NCI-H526 treated with DMSO at 0.1 percent for 48 hours (cell line): ENCODE results near the gene RBM22.

Experiments
- DNase-seq: peaks from one replicate; lab custom pipeline; 2025; lab: John Stamatoyannopoulos, UW

The RBM22 gene

DNA sequence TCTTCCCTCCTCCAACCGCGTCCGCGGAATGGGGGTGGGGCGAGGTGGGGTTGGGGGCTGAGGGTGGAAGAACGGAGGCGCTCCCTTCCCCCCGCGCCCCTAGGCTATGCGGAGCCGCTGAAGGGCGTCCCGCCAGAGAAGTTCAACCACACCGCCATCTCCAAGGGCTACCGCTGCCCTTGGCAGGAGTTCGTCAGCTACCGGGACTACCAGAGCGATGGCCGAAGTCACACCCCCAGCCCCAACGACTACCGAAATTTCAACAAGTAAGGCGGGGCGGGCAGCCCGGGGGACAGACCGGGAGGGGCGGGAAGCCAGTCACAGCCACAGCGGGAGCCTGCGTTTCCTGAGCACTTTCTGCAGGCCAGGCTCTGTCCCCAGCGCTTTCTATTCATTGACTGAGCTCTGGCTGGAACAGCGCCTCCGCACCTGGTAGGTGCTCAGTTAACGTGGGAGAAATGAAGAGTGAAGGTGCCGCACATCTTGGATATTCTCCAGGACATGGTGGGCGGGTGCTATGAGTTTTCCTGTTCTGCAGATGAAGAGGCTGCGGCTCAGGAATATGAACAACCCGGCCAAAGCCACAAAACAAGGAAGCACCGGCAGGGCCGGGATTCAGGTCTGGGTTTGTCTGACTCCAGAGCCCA is 28.5 kb downstream of the RBM22 start:
- DNase-seq: no peak

DNA sequence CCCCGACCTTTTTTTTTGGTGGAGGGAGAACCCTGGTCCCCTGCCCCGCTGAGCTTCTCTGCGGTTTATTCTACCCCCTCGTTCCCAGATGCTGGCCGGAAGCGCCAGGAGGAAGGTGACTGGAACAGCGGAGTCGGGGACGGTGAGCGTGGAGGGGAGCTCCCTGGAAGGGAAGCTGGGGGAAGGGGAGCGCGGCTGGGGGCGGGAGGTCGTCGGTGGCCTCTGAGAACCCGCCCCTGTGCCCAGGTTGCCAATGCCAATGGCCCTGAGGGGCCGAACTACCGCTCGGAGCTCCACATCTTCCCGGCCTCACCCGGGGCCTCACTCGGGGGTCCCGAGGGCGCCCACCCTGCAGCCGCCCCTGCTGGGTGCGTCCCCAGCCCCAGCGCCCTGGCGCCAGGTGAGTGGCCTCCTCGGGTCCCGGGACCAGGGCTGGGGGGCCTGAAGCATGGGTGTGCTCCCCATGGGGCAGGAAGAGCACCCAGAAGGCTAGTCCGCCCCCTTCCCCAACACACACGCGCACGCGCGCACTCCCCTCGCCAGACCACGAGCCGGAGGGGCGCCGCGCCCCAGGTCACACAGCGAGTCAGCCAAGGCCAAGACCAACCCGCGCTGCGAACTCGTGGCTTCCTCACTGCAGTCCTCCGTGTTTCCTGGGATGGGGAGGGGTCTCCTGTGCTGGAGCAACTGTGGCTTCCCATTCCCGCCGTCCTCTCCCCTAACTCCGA is 29.2 kb downstream of the RBM22 start:
- DNase-seq: no peak

DNA sequence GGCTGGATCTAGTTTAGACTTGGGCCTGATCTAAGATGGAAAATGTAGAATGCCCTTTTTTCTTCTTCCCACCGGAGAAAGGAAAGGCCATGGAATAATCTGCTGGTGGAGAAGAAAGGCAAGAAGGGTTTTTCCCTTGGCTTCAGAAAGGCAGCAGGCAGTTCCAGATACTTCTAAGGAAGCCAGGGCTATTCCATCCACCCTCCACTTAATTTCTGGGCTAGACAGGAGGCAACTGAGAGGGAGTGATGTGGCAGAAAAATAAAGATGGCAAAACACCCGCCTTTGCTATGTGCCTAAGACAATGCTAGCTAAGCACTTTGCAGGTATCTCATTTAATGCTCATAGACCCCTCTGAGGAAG is 29.9 kb downstream of the RBM22 start:
- no peak for DNase-seq

DNA sequence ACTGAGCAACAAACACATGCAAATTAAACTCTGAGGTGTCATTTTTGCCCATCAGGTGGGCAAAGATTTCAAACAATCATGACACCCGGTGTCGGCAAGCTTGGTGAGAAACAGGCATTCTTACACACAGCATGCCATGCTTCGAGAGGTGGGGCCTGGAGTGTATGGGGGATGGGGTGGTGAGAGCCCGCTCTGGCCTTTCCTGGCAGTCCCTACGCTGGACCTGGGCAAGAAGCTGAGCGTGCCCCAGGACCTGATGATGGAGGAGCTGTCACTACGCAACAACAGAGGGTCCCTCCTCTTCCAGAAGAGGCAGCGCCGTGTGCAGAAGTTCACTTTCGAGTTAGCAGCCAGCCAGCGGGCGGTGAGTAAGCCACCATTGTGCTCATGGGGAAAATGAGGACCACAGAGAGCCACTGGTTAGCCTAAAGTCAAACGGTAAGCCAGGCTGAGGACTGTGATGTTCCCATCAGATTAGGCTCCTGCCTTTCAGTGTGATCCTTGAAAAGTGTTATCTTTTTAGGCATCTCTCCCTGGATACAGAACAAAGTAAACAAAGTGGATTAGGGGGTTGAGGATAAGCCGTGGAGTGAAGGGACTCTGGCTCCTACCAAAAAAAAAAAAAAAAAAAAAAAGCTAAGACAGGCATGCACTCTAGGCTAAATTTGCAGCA is 30.5 kb downstream of the RBM22 start:
- DNase-seq: no peak

DNA sequence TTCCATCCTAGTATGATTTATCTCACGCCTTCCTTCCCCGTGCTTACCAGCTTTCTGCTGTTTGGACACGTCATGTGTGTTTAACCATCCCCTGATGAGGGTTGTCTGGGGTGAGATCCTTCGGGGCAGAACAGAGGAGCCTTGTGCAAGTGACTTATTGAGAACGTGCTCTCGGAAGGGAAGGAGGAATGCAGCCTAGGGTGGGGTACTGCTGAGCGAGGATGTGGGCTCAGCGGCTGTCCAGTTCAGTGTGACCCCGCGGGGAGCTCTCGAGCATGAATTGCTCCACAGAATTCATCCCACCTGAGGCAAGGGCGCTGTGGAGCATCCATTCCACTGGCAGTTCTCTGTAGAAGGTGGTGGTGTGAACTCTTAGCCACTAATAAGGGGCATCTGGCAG is 35.8 kb downstream of the RBM22 start:
- no peak for DNase-seq

DNA sequence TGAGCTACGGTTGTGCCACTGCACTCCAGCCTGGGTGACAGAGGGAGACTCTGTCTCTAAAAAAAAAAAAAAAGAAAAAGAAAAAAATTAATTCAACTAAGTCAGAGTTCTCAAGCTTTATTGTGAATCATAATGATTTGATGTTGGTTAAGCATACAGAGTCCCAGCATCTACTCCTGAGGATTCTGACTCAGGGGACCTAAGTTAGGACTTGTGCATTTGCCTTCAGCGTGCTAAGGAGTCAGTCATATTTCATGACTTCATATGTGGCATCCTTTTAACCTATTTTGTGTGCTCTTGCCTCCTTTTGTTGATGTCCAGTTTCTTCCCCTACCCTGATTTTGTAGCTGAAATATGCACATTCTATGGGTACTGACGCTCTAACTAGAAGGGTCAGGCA is 36.9 kb downstream of the RBM22 start:
- DNase-seq: no peak

DNA sequence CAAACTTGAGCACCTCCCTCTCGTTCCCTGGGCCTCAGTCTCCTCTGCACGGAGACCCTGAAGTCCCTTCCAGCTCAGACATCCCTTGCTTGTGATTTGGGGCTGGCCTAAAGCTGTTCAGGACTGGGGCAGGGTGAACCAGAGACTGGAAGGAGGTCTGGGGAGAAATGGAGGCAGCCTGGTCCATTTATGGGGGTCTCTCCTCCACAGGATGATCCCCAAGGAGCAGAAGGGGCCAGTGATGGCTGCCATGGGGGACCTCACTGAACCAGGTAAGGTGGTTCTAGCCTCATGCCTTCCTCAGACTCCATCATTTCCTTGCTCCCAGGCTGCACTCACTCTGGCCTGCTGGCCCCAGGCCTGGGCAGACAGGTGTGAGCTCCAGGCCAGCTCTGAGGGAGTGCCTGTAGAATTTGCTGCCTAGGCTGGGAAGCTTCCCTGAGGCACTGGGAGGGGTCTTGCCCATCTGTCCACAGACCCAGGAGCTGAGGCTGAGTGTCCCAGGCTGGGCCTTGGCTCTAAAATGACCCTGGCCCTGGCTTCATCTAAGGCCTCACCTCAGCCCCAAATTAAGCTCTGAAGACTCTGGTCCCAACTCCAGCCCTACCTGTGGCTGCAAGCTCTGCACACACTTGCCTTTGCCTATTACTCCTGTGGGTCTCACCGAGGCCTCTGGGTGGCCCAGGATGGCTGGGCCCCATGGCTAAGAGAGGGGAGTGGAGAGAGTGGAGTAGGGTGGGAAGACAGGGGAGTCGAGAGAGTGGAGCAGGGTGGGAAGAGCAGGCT is 37.9 kb downstream of the RBM22 start:
- DNase-seq: no peak

DNA sequence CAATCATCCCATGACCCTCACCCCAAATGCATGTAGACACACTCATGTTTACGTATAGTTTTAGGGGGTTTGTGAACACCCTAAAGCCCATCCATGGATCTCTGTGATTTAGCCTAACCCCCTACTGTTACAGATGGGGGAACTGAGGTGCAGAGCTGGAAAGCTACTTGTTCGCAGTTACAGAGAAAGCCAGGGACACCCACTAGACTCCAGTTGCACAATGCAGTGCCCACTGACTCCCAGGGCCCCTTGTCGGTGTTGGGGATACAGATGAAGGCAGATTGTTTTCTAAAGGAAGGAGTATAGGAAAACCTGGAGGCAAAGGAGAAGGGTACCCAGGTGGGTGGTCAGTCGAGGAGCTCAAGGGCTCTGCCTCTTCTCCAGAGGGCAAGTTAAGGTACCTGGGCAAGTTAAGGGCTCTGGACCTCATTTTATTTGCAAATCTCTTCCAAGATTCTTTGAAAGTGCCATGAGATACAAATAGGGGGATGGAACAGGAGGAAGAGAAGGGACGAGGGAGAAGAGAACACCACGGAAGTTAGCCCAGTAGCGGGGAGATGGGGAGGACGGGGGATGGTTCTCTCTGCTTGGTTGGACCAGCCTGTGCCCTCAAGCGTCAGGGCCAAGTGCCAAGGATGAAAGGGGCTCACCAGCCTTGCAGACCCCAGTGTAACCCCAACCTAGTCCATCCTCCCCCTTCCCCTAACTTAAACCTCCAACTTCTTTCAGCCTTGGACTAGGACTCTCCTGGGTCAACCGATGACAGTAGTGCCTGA is 38.9 kb downstream of the RBM22 start:
- no peak for DNase-seq

DNA sequence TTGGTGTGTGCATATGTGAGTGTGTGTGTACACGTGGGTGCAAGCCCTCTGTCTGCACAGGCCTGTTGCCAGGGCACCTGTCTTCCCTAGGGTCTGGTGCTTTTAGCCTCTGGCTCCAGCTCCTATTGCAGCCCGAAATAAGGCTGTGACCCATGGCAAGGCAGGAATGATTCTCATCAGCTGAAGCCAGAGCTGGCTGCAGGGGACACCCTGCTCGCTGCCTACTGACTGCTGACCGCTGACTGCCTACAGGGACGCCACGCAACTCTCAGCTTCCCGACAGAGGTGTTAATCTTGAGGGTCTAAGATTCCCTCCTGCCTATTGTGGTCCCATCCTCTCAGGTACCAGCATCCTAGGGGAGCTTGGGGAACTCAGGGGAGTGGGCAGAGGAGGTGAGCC is 39.8 kb downstream of the RBM22 start, which contains the start of gene MYOZ3:
Gene MYOZ3 (plus strand): TSS at position 166 of the 400 bp plus-strand sequence. CDS start 1,691 bp downstream, outside the sequence.
- DNase-seq: no peak

DNA sequence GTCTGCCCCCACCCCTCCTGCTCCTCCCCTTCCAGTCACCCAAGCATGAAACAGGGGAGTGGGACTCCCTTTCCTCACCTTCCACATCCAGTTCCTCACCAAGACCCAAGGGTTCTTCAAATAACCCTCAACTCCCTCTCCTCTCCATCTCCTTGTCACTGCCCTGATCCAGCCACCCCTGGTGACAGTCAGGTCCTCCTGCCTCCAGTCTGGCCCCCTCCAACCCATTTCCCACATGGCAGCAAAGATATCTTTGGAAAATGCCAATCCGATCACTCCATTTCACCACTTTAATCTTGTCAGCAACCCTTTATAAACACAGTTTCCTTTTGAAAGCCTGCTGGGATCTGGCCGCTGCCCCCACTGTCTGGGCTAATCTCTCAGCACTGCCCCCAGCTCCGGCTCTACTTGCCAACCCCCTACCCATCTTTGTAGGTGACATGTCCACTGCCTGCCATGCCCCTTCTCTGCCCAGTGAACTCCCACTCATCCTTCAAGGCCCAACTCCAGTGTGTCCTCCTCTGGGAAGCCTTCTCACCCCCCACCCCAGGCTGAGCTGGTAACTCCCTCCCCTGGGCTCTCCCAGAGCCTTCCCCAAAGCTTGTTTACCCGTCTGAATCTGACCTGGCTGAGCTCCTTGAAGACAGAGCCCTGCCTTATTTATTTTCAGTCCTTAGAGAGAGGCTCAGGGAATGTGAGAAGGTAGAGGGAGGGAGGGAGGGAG is 40.6 kb downstream of the RBM22 start:
- no peak for DNase-seq

DNA sequence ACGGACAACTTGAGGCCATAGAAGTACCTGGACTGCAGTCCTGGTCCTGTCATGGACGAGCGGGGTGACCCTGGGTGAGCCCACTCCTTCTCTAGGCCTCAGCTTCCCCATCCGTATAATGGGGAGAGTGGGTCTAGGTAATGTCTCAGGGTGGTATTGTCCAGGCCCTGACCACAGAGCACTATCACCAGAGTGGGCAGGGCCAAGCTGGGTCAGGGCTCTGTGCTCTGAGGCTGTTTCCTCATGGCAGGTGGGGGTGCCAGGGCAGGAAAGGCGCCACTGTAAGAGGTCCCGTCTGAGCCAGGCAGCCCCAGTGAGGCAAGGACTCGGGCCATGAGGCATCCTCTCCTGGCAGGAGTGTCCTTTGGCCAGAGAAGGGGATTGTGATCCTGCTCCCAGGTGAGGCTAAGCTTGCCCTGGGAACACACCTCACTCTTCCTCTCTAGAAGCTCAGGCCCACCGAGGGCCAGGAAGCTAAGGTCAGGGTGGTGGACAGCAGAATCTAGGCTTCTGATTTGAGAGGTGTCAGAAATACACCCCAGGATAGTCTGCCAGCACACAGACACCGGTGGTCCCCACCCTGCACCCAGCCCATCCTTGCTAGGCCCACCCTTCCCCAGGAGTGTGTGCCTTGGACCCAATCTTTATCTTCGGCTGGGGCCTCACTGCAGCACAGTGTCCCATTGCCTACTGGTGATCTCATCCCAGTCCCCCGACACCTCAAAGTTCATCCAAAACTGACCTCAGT is 41.3 kb downstream of the RBM22 start:
- no peak for DNase-seq

DNA sequence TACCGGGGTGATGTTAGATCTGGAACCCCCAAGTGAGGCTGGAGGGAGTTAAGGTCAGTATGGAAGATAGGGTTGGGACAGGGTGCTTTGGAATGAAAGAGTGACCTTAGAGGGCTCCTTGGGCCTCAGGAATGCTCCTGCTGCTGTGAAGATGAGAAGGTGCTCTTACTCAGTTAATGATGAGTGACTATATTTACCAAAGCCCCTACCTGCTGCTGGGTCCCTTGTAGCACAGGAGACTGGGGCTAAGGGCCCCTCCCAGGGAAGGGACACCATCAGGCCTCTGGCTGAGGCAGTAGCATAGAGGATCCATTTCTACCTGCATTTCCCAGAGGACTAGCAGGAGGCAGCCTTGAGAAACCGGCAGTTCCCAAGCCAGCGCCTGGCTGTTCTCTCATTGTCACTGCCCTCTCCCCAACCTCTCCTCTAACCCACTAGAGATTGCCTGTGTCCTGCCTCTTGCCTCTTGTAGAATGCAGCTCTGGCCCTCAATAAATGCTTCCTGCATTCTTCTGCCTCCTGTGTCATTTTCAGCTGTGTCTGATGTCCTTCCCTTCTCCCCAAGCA is 42.1 kb downstream of the RBM22 start:
- no peak for DNase-seq

DNA sequence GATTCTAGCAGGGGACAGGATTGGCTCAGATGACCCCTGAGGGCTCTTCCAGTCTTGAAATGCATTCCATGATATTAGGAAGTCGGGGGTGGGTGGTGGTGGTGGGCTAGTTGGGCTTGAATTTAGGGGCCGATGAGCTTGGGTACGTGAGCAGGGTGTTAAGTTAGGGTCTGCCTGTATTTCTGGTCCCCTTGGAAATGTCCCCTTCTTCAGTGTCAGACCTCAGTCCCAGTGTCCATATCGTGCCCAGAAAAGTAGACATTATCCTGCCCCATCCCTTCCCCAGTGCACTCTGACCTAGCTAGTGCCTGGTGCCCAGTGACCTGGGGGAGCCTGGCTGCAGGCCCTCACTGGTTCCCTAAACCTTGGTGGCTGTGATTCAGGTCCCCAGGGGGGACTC is 42.7 kb downstream of the RBM22 start:
- DNase-seq: no peak

DNA sequence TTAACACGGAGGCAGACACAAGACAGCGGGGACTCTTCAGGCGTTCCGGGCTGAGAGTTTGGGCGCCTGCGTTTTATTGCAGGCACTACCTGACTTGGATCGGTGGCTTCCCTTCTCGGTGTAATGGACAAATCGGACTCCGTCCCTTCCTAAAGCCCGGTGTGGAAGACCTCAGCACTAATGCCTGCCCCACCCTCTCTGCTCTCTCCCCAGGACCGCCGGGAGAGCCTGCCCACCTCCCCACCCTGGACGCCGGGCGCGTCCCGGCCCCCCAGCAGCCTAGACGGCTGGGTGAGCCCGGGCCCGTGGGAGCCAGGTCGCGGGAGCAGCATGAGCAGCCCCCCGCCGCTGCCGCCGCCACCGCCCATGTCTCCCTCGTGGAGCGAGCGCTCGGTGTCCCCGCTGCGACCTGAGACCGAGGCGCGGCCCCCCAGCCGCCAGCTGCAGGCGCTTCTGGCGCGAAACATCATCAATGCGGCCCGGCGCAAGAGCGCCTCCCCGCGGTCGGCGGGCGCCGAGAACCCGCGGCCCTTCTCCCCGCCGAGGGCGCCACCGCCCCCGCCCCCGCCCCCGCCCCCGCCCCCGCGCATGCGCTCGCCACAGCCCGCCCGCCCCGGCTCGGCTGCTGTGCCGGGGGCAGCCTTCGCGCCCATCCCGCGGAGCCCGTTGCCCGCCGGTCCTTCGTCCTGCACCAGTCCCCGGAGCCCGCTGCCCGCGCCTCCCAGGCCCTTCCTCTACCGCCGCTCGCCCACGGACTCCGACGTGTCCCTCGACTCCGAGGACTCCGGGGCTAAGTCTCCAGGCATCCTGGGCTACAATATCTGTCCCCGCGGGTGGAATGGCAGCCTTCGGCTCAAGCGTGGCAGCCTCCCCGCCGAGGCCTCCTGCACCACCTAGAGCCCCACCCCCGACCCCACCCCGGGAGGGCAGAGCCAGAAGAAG is 44.4 kb downstream of the RBM22 start:
- DNase-seq: peak; percentile 35

DNA sequence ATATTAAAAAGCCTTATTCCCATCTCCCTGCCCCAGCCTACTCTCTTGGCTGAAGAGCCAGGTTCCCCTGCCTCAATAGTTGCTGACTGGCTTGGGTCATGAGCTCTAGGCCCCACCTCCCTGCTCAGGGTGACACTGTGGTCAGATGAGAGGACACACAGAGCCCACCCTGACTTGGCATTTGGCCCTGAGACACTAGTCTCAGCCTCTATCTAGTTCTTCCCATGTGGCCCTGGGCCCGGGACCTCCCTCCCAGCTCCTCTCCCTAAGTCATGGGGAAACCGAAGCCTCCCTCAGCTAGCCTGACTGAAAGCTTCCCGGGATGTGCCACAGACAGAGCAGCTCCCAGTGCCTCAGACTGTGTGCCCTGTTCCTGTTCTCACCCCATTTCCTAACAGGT is 45.6 kb downstream of the RBM22 start:
- DNase-seq: no peak

DNA sequence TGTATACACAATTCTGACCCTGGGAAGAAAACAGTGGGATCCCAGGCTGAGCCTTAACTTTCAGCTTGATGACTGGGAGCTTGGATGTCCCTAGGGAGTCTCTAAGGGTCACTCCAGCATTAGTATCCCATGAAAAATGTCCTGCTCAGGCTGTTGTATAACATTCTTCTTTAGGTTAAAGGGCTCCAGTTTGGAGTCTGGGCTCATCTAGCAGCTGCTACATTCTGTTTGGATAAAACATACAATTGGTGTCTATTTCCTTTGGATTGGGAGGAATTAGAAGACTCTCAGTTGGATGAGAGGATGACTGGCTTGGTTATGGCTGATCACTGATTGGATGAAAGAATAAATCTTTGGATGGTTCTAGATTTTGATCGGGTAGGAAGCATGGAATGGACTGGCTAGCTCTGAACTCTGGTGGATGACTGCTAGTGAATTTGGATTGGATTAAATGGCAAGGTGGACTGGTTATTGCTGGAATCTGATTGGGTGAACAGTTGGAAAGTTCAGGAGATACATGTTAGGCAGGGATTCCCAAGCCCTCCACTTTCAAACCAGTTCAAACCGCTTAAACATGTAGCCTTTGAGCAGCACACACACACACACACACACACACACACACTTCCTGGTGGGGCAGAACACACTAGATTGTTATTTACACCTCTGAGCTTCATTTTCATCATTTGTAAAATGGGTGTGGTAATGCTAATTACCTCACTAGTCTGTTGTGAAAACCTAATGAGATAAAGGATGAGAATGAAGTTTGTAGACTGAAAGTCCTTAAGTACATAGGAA is 46.9 kb downstream of the RBM22 start:
- DNase-seq: no peak

DNA sequence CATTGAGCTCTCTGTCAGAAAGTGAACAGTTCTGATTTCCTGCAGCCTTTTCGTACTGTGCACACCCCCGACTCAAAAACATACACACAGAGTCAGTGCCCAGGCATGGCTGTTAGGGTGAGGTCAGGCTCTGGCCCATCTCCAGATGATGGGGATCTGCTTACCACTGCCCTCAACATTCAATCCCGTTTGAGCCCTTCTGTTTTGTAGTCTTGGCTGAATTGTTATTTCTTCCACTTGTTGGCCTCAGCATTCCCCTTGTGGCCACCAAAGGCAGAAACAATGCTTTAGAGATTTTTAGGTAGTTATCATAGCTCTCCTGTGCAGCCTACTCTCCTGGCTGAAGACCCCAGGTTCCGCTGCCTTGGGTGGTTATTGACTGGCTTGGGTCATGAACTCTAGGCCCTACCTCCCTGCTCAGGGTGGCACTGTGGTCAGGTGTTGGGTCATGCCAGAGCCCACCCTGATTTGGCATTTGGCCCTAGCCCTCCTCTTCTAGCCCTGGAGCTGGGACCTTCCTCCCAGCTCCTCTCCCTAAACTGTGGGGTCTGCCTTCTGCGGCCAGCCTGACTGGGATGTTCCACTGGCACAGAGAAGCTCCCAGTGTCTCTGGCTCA is 47.6 kb downstream of the RBM22 start:
- no peak for DNase-seq
